Endothelial cell of umbilical vein (primary cell): Measurements from ENCODE around the gene SLC6A6. TPM values are rescaled to one million over a fixed set of nuclear protein-coding genes. Genes with fewer than 3 reads are reported as not detected.

Source experiments
- BruUV-seq: library from RNA; stranded (reverse); fragments of 400-500 nt; replicated peaks from 2 replicates; lab custom pipeline; 2021; lab: Mats Ljungman, UMichigan
- CTCF ChIA-PET: fragments of 300-600, 350-600 bp; sonication (Branson Sonifier 250); formaldehyde crosslinking; loops from one replicate; lab custom pipeline; 2021; ENCODE audit warnings: antibody characterized with exemption, inconsistent platforms; lab: Charles Lee
- POLR2A ChIA-PET: fragments of 300-600, 350-600 bp; sonication (Branson Sonifier 250); formaldehyde crosslinking; loops from one replicate; lab custom pipeline; 2021; ENCODE audit warnings: antibody characterized with exemption, inconsistent platforms; lab: Charles Lee
- DNase-seq: peaks from one replicate; pipeline ENCODE4 v3.0.0-alpha.2; 2011; ENCODE audit warnings: low read depth, low spot score
- FAIRE-seq: peaks from 2 replicates; lab custom pipeline; 2011; peaks lifted over from hg19 to GRCh38; lab: Jason Lieb, UNC
- H2AFZ ChIP-seq: 2 replicates; pipeline ENCODE4 v1.6.0; 2012; ENCODE audit warnings: low read depth, low read length, control low read depth, inconsistent platforms
- H3K27ac ChIP-seq: 2 replicates; pipeline ENCODE4 v1.5.1; 2011; ENCODE audit warnings: low read depth, mild to moderate bottlenecking, control low read depth, low read length, moderate library complexity; ENCODE audit not compliant: insufficient read depth
- H3K27me3 ChIP-seq, 2 experiments: 2 replicates each; pipeline versions ENCODE4 v1.6.0 to v1.6.1; 2011; ENCODE audit warnings: low read length in 2 of 2, mixed read lengths in 1 of 2; ENCODE audit not compliant: control insufficient read depth in 2 of 2, insufficient read depth in 2 of 2
- H3K36me3 ChIP-seq, 2 experiments: 2 replicates in 1 of 2; 3 replicates in 1 of 2; pipeline ENCODE4 v1.5.1; 2011; ENCODE audit warnings: low read length in 2 of 2, mild to moderate bottlenecking in 1 of 2, moderate library complexity in 1 of 2; ENCODE audit not compliant: control insufficient read depth in 2 of 2, insufficient read depth in 2 of 2; ENCODE audit errors: extremely low read depth in 1 of 2
- H3K4me1 ChIP-seq: 3 replicates; pipeline ENCODE4 v1.5.1; 2011; ENCODE audit warnings: mild to moderate bottlenecking, low read length; ENCODE audit not compliant: control insufficient read depth, insufficient read depth; ENCODE audit errors: extremely low read depth
- H3K4me2 ChIP-seq: 2 replicates; pipeline ENCODE4 v1.6.1; 2011; ENCODE audit warnings: low read length, control low read depth, mixed read lengths; ENCODE audit not compliant: insufficient read depth
- H3K4me3 ChIP-seq, 3 experiments: fragments of 200-600 bp in 1 of 3; sonication (generic), shearing (Covaris generic) in 1 of 3; replicated peaks in 1 of 3; 2 replicates each; pipeline ENCODE4 v1.5.1; 2011 to 2016; ENCODE audit warnings: control low read depth in 3 of 3, low read length in 3 of 3, mild to moderate bottlenecking in 2 of 3, inconsistent platforms in 1 of 3, low read depth in 1 of 3, moderate library complexity in 1 of 3; ENCODE audit not compliant: insufficient read depth in 1 of 3
- H3K79me2 ChIP-seq: 2 replicates; pipeline ENCODE4 v1.6.0; 2012; ENCODE audit warnings: low read length, inconsistent platforms; ENCODE audit not compliant: control insufficient read depth, insufficient read depth
- H3K9ac ChIP-seq: replicated peaks from 2 replicates; pipeline ENCODE3; 2011; ENCODE audit warnings: low read length, control low read depth; ENCODE audit not compliant: insufficient read depth; ENCODE audit errors: extremely low read depth
- H3K9me1 ChIP-seq: replicated peaks from 3 replicates; pipeline ENCODE4 v1.6.0; 2011; ENCODE audit warnings: mild to moderate bottlenecking, low read length; ENCODE audit not compliant: control insufficient read depth, insufficient read depth; ENCODE audit errors: extremely low read depth
- H3K9me3 ChIP-seq: replicated peaks from 2 replicates; pipeline ENCODE4 v1.5.1; 2012; ENCODE audit warnings: low read length, inconsistent platforms; ENCODE audit not compliant: control insufficient read depth, insufficient read depth
- H4K20me1 ChIP-seq: replicated peaks from 2 replicates; pipeline ENCODE3; 2011; ENCODE audit warnings: mild to moderate bottlenecking, low read length; ENCODE audit not compliant: control insufficient read depth, insufficient read depth; ENCODE audit errors: extremely low read depth
- FOS ChIP-seq: IDR thresholded peaks from 2 replicates; pipeline ENCODE4 v1.6.1; 2011; ENCODE audit warnings: mild to moderate bottlenecking, low read length, moderate library complexity, borderline replicate concordance; ENCODE audit not compliant: insufficient read depth
- JUN ChIP-seq: IDR thresholded peaks from 2 replicates; pipeline ENCODE4 v1.6.1; 2011; ENCODE audit warnings: borderline replicate concordance, low read depth; ENCODE audit not compliant: insufficient read length, insufficient read depth
- MAX ChIP-seq: IDR thresholded peaks from 2 replicates; pipeline ENCODE4 v1.6.1; 2011; ENCODE audit not compliant: insufficient read depth, insufficient read length
- MYC ChIP-seq: IDR thresholded peaks from one replicate; pipeline ENCODE4 v1.6.1; 2011; ENCODE audit warnings: mild to moderate bottlenecking, low read depth, low read length
- POLR2A ChIP-seq: IDR thresholded peaks from 2 replicates; pipeline ENCODE4 v1.6.1; 2012; ENCODE audit warnings: low read depth, mild to moderate bottlenecking, control low read depth, low read length
- dilution Hi-C: fragments of 300-500 bp; cut with MboI; formaldehyde crosslinking; loops from one replicate; pipeline ENCODE4 v1.15.0; 2019; ENCODE audit warnings: low sequenced_read_pairs; ENCODE audit not compliant: extremely low pct_ligation_motif_present
- intact Hi-C: fragments of 100-400 bp; cut with micrococcal nuclease; formaldehyde crosslinking; loops from one replicate; pipeline ENCODE4 v1.10.0; 2022
- polyA plus RNA-seq, 4 experiments: library from polyadenylated mRNA; depleted of rRNA in 3 of 4; stranded (reverse) in 3 of 4; unstranded in 1 of 4; fragments of >200 nt; gene quantifications; 2 replicates each; pipeline versions ENCODE4 v1.2.1 to v1.2.3, GENCODE V29; 2011 to 2012; ENCODE audit warnings: missing spikeins in 1 of 4
- total RNA-seq: library from RNA; stranded (reverse); gene quantifications from 2 replicates; pipeline ENCODE4 v1.2.3, GENCODE V29; 2021
- TF ChIP-seq, protein P1 (sequence below), 2 donors: IDR thresholded peaks; 1 replicate in 1 of 2; 2 replicates in 1 of 2; pipeline ENCODE4 v1.5.1; 2011; ENCODE audit warnings: low read length in 2 of 2, mild to moderate bottlenecking in 2 of 2, moderate library complexity in 2 of 2, control low read depth in 1 of 2, inconsistent platforms in 1 of 2, low read depth in 1 of 2; ENCODE audit not compliant: insufficient read depth in 1 of 2; ENCODE audit errors: extremely low read depth in 1 of 2

Gene SLC6A6
- total and polyA plus RNA-seq, 2 donors (not counting 3 experiments of a cell fraction or from before 2014, with no cell fraction given) = 25.7 to 38.0 TPM

GRCh38 chr3:14492948-14493881 lies 90.8 kb downstream of the SLC6A6 start:
- Histone ChIP-seq H3K36me3 (peaks cover 0 to 2% of the 10 kb centered on the region in 2 experiments), H3K27ac (no peak overlapping the region), H3K9me1 (no peaks in the 10 kb centered on the region), H3K9ac (no peak overlapping the region), H3K9me3 (no peaks in the 10 kb centered on the region), H3K4me2 (no peak overlapping the region), H3K79me2 (no peaks in the 10 kb centered on the region), H4K20me1 (no peaks in the 10 kb centered on the region), H3K27me3 (no peaks in the 10 kb centered on the region), H3K4me3 (no peak overlapping the region), H2AFZ (no peak overlapping the region), H3K4me1 (no peaks in the 10 kb centered on the region)
- dilution Hi-C loops = no loop called here
- DNase-seq (no peak), FAIRE-seq (no peak)
- intact Hi-C loops = no loop called here
- POLR2A ChIA-PET = no interaction called here
- CTCF ChIA-PET = interaction anchor here (1.0 to 1.2 kb wide), 2 partner anchors 16 to 289 kb away, joined by 3 read pairs; no protein-coding TSS in a partner anchor
- TF ChIP-seq MAX = no peak
- TF ChIP-seq FOS = no peak
- TF ChIP-seq MYC = no peak
- TF ChIP-seq POLR2A = no peak
- TF ChIP-seq, protein P1, sequence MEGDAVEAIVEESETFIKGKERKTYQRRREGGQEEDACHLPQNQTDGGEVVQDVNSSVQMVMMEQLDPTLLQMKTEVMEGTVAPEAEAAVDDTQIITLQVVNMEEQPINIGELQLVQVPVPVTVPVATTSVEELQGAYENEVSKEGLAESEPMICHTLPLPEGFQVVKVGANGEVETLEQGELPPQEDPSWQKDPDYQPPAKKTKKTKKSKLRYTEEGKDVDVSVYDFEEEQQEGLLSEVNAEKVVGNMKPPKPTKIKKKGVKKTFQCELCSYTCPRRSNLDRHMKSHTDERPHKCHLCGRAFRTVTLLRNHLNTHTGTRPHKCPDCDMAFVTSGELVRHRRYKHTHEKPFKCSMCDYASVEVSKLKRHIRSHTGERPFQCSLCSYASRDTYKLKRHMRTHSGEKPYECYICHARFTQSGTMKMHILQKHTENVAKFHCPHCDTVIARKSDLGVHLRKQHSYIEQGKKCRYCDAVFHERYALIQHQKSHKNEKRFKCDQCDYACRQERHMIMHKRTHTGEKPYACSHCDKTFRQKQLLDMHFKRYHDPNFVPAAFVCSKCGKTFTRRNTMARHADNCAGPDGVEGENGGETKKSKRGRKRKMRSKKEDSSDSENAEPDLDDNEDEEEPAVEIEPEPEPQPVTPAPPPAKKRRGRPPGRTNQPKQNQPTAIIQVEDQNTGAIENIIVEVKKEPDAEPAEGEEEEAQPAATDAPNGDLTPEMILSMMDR (IDR thresholded peaks at IDR 0.05; ENCODE audit: extremely low read depth in 1 of 2, insufficient read depth in 1 of 2, low read depth in 1 of 2, low read length in 2 of 2) = no peak
- no peak for TF ChIP-seq JUN
- no TSS peak for BruUV-seq
